IMR-90 (cell line): ENCODE measurements around the gene NOTCH3. TPM values are rescaled to one million over a fixed set of nuclear protein-coding genes. Genes with fewer than 3 reads are reported as not detected.

Experiments used
- ATAC-seq: fragments of 200-7000 bp; cut with Tn5 transposase; 2 replicates; pipeline ENCODE4 v1.9.1; 2020; ENCODE audit warnings: low read depth, mild to moderate bottlenecking, moderate library complexity
- BruUV-seq: library from RNA; stranded (reverse); fragments of 400-500 nt; replicated peaks from 2 replicates; lab custom pipeline; 2021; lab: Mats Ljungman, UMichigan
- CTCF ChIA-PET: fragments of 300-600 bp; formaldehyde crosslinking; extraction: SDS; loops from one replicate; lab custom pipeline; 2021; ENCODE audit warnings: antibody characterized with exemption; lab: Yijun Ruan, JAX
- POLR2A ChIA-PET: fragments of 300-600 bp; sonication (Branson Sonifier 250); formaldehyde crosslinking; loops from one replicate; lab custom pipeline; 2022; ENCODE audit warnings: antibody characterized with exemption; ENCODE audit not compliant: unreplicated experiment; lab: Charles Lee
- DNase-seq: peaks from one replicate; pipeline ENCODE4 v3.0.0; 2013
- H2AFZ ChIP-seq: replicated peaks from 2 replicates; pipeline ENCODE3; 2013; ENCODE audit warnings: low read length, mild to moderate bottlenecking; ENCODE audit not compliant: poor library complexity
- H2AK5ac ChIP-seq: 2 replicates; pipeline ENCODE4 v1.6.1; 2013; ENCODE audit warnings: low read depth, low read length, inconsistent platforms
- H2AK9ac ChIP-seq: replicated peaks from 2 replicates; pipeline ENCODE3; 2013; ENCODE audit warnings: mild to moderate bottlenecking, low read depth, low read length, moderate library complexity; ENCODE audit not compliant: poor library complexity
- H2BK120ac ChIP-seq: 2 replicates; pipeline ENCODE4 v1.6.1; 2013; ENCODE audit warnings: low read depth, low read length, inconsistent platforms
- H2BK15ac ChIP-seq: 3 replicates; pipeline ENCODE4 v1.6.1; 2013; ENCODE audit warnings: low read depth, low read length, inconsistent platforms
- H2BK20ac ChIP-seq: 2 replicates; pipeline ENCODE4 v1.6.1; 2013; ENCODE audit warnings: low read depth, mild to moderate bottlenecking, inconsistent platforms, low read length, moderate library complexity
- H2BK5ac ChIP-seq: 2 replicates; pipeline ENCODE4 v1.6.1; 2013; ENCODE audit warnings: mild to moderate bottlenecking, low read depth, low read length, inconsistent platforms; ENCODE audit not compliant: poor library complexity, severe bottlenecking
- H3K14ac ChIP-seq: replicated peaks from 2 replicates; pipeline ENCODE4 v1.6.1; 2013; ENCODE audit warnings: low read depth, low read length, inconsistent platforms
- H3K18ac ChIP-seq: 2 replicates; pipeline ENCODE4 v1.6.1; 2013; ENCODE audit warnings: low read depth, low read length, control low read depth
- H3K23ac ChIP-seq: 2 replicates; pipeline ENCODE4 v1.6.1; 2013; ENCODE audit warnings: low read depth, low read length, inconsistent platforms
- H3K27ac ChIP-seq: 2 replicates; pipeline ENCODE4 v1.5.1; 2013; ENCODE audit warnings: mild to moderate bottlenecking, control low read depth, low read length; ENCODE audit not compliant: insufficient read depth
- H3K27me3 ChIP-seq: 2 replicates; pipeline ENCODE4 v1.6.1; 2013; ENCODE audit warnings: low read length; ENCODE audit not compliant: control insufficient read depth, insufficient read depth
- H3K36me3 ChIP-seq: 2 replicates; pipeline ENCODE4 v1.6.1; 2013; ENCODE audit warnings: low read length, mixed read lengths; ENCODE audit not compliant: control insufficient read depth, insufficient read depth
- H3K4ac ChIP-seq: 2 replicates; pipeline ENCODE4 v1.6.1; 2013; ENCODE audit warnings: low read depth, low read length, inconsistent platforms
- H3K4me1 ChIP-seq: 2 replicates; pipeline ENCODE4 v1.6.1; 2013; ENCODE audit warnings: low read length, mixed read lengths; ENCODE audit not compliant: control insufficient read depth, insufficient read depth
- H3K4me2 ChIP-seq: 2 replicates; pipeline ENCODE4 v1.6.1; 2013; ENCODE audit warnings: low read depth, mild to moderate bottlenecking, control low read depth, low read length, moderate library complexity
- H3K4me3 ChIP-seq: 2 replicates; pipeline ENCODE4 v1.5.1; 2013; ENCODE audit warnings: low read depth, mild to moderate bottlenecking, control low read depth, low read length, moderate library complexity; ENCODE audit not compliant: insufficient read depth
- H3K56ac ChIP-seq: 2 replicates; pipeline ENCODE4 v1.6.1; 2013; ENCODE audit warnings: low read length, inconsistent platforms; ENCODE audit not compliant: insufficient read depth; ENCODE audit errors: extremely low read depth
- H3K79me1 ChIP-seq, 2 experiments: 2 replicates each; pipeline ENCODE4 v1.6.1; 2013; ENCODE audit warnings: low read length in 2 of 2, inconsistent platforms in 1 of 2, low read depth in 1 of 2
- H3K9ac ChIP-seq: 2 replicates; pipeline ENCODE4 v1.6.1; 2013; ENCODE audit warnings: low read depth, low read length, control low read depth
- H3K9me1 ChIP-seq: 2 replicates; pipeline ENCODE4 v1.6.1; 2013; ENCODE audit warnings: low read length, inconsistent platforms; ENCODE audit not compliant: insufficient read depth
- H3K9me3 ChIP-seq: 2 replicates; pipeline ENCODE4 v1.6.1; 2013; ENCODE audit warnings: low read length; ENCODE audit not compliant: control insufficient read depth, insufficient read depth
- H4K20me1 ChIP-seq: 2 replicates; pipeline ENCODE4 v1.6.1; 2013; ENCODE audit warnings: low read length, inconsistent platforms; ENCODE audit not compliant: insufficient read depth
- H4K5ac ChIP-seq: 2 replicates; pipeline ENCODE4 v1.6.1; 2013; ENCODE audit warnings: mild to moderate bottlenecking, low read depth, low read length, control low read depth
- H4K8ac ChIP-seq, 2 experiments: 2 replicates each; pipeline ENCODE4 v1.6.1; 2013; ENCODE audit warnings: low read depth in 2 of 2, low read length in 2 of 2, control low read depth in 1 of 2, inconsistent platforms in 1 of 2
- H4K91ac ChIP-seq: 2 replicates; pipeline ENCODE4 v1.6.1; 2013; ENCODE audit warnings: low read depth, low read length, inconsistent platforms; ENCODE audit not compliant: insufficient read depth
- BHLHE40 ChIP-seq: fragments of 150-350 bp; IDR thresholded peaks from 2 replicates; pipeline ENCODE4 v1.6.1; 2016; ENCODE audit warnings: mild to moderate bottlenecking, low read depth, low read length
- CEBPB ChIP-seq: IDR thresholded peaks from 2 replicates; pipeline ENCODE4 v1.6.1; 2012; ENCODE audit warnings: low read depth, low read length, improper control_type of control experiment
- CHD1 ChIP-seq: IDR thresholded peaks from 2 replicates; pipeline ENCODE4 v1.6.1; 2012; ENCODE audit warnings: low read depth, low read length, improper control_type of control experiment
- CTCF ChIP-seq: conservative IDR thresholded peaks from 2 replicates; pipeline ENCODE4 v1.5.1; 2012; ENCODE audit warnings: mild to moderate bottlenecking, low read depth, low read length, improper control_type of control experiment
- FOS ChIP-seq: fragments of 150-350 bp; IDR thresholded peaks from 2 replicates; pipeline ENCODE4 v1.6.1; 2016; ENCODE audit warnings: low read depth, low read length
- MAFK ChIP-seq: IDR thresholded peaks from 2 replicates; pipeline ENCODE4 v1.6.1; 2012; ENCODE audit warnings: low read depth, low read length, improper control_type of control experiment
- MAZ ChIP-seq: IDR thresholded peaks from 2 replicates; pipeline ENCODE4 v1.6.1; 2012; ENCODE audit warnings: low read depth, mild to moderate bottlenecking, low read length, improper control_type of control experiment, moderate library complexity, borderline replicate concordance
- MXI1 ChIP-seq: IDR thresholded peaks from 2 replicates; pipeline ENCODE4 v1.6.1; 2012; ENCODE audit warnings: low read depth, mild to moderate bottlenecking, low read length, moderate library complexity, borderline replicate concordance
- NFE2L2 ChIP-seq: fragments of 150-350 bp; IDR thresholded peaks from 2 replicates; pipeline ENCODE4 v1.6.1; 2016; ENCODE audit warnings: low read depth, mild to moderate bottlenecking, low read length
- POLR2A ChIP-seq: IDR thresholded peaks from 2 replicates; pipeline ENCODE4 v1.6.1; 2012; ENCODE audit warnings: mild to moderate bottlenecking, low read depth, low read length
- RAD21 ChIP-seq: IDR thresholded peaks from 2 replicates; pipeline ENCODE4 v1.6.1; 2012; ENCODE audit warnings: low read length, improper control_type of control experiment
- RCOR1 ChIP-seq: IDR thresholded peaks from 2 replicates; pipeline ENCODE4 v1.6.1; 2012; ENCODE audit warnings: mild to moderate bottlenecking, low read length, improper control_type of control experiment; ENCODE audit not compliant: insufficient replicate concordance
- RFX5 ChIP-seq: IDR thresholded peaks from 2 replicates; pipeline ENCODE4 v1.8.0; 2012; ENCODE audit warnings: low read depth, mild to moderate bottlenecking, low read length, moderate library complexity
- SMC3 ChIP-seq: fragments of 150-350 bp; IDR thresholded peaks from 2 replicates; pipeline ENCODE4 v1.6.1; 2016; ENCODE audit warnings: low read depth, mild to moderate bottlenecking, antibody characterized with exemption, low read length, moderate library complexity
- WGBS, 2 experiments: methylation state at CpG; one replicate each; pipeline versions ENCODE4 v1.1.5 to v1.1.7; 2013; ENCODE audit warnings: missing lambda C conversion rate in 2 of 2; ENCODE audit not compliant: insufficient read length in 1 of 2; ENCODE audit errors: extremely low coverage in 2 of 2; 5-methylcytosine and 5-hydroxymethylcytosine counted together
- dilution Hi-C: fragments of 300-500 bp; cut with HindIII; formaldehyde crosslinking; loops from one replicate; pipeline ENCODE4 v1.14.3; 2018; ENCODE audit warnings: low sequenced_read_pairs; ENCODE audit not compliant: unreplicated experiment
- in situ Hi-C: fragments of 300-500 bp; cut with MboI; formaldehyde crosslinking; loops from 3 replicates; pipeline ENCODE4 v1.14.3; 2019; ENCODE audit warnings: low sequenced_read_pairs, inconsistent platforms, mixed read lengths
- intact Hi-C: fragments of 100-400 bp; cut with micrococcal nuclease; formaldehyde crosslinking; loops from 2 replicates; pipeline ENCODE4 v1.10.0; 2022
- polyA plus RNA-seq, 3 experiments: library from polyadenylated mRNA; depleted of rRNA; stranded (reverse); fragments of >200 nt; gene quantifications; 2 replicates each; pipeline ENCODE4 v1.2.3, GENCODE V29; 2012; ENCODE audit warnings: low replicate concordance in 1 of 3
- total RNA-seq: library from RNA; depleted of rRNA; stranded (reverse); fragments of >200 nt; gene quantifications from 2 replicates; pipeline ENCODE4 v1.2.3, GENCODE V29; 2012
- TF ChIP-seq, protein P1 (sequence below): fragments of 150-350 bp; IDR thresholded peaks from 2 replicates; pipeline ENCODE4 v1.6.1; 2017; ENCODE audit warnings: mild to moderate bottlenecking, antibody characterized with exemption, low read length, low read depth
- TF ChIP-seq, protein P2 (sequence below): fragments of 150-350 bp; IDR thresholded peaks from 2 replicates; pipeline ENCODE4 v1.6.1; 2016; ENCODE audit warnings: low read depth, mild to moderate bottlenecking, low read length, moderate library complexity, borderline replicate concordance

NOTCH3 gene
- total and polyA plus RNA-seq, 2 of the 4 experiments (the other 2 are of a cell fraction): 5.9 to 25.1 TPM

DNA sequence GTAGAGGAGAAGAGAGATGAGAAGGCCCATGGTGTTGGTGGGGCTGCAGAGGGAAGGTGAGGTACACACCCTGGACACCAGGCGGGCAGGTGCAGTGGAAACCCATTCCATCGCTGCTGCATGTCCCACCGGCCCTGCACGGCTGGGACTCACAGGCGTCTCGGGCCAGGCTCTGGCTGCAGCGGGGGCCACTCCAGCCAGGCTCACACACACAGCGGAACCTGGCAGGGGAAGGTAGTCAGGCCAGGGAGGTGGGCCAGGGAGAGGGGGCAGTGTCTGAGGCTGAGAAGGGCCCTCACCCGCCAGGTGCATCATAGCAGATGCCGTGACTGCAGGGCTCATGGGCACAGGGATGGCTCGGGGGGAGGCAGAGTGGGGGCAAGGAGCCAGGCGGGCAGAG lies 15.6 kb downstream of the NOTCH3 start:
- CTCF ChIA-PET: no interaction called here

More for the DNA sequence above, 15.6 kb downstream of the NOTCH3 start:
- Histone ChIP-seq H3K18ac (no peak overlapping the region), H3K4me2 (no peak overlapping the region), H2BK15ac (no peak overlapping the region), H3K4ac (no peak overlapping the region), H3K79me1 (peaks cover 0 to 12% of the 10 kb centered on the region in 2 experiments; a peak in 2 of 4 replicates), H3K14ac (no peak overlapping the region), H3K9me1 (no peaks in the 10 kb centered on the region), H3K56ac (no peak overlapping the region), H2AK5ac (no peak overlapping the region), H2BK120ac (no peak overlapping the region), H3K9me3 (no peaks in the 10 kb centered on the region), H2BK5ac (no peak overlapping the region), H3K9ac (no peak overlapping the region), H3K4me3 (no peak overlapping the region), H4K5ac (no peak overlapping the region), H4K8ac (no peak overlapping the region), H3K23ac (no peak overlapping the region), H3K27ac (no peak overlapping the region), H4K20me1 (peaks cover 2% of the 10 kb centered on the region), H2BK20ac (no peak overlapping the region), H3K36me3 (peaks cover 59% of the 10 kb centered on the region), H3K4me1 (no peaks in the 10 kb centered on the region), H4K91ac (no peak overlapping the region), H2AK9ac (no peak overlapping the region), H3K27me3 (no peaks in the 10 kb centered on the region), H2AFZ (peak overlapping the region; percentile 51)
- dilution Hi-C loops (no loop called here), in situ Hi-C loops (no loop called here), intact Hi-C loops (no loop called here)
- POLR2A ChIA-PET: no interaction called here
- 90% methylated on average over 6 of the region's 12 CpGs; no CpG with 5 or more reads in 1 of the 2 experiments for WGBS, 2 experiments
- no TSS peak for BruUV-seq
- TF ChIP-seq MAZ (no peak), RFX5 (no peak), SMC3 (no peak), CHD1 (no peak), CTCF (no peak), NFE2L2 (no peak), CEBPB (no peak), RAD21 (no peak), RCOR1 (no peak), MAFK (no peak), MXI1 (no peak), POLR2A (no peak), BHLHE40 (no peak), FOS (no peak)
- TF ChIP-seq, protein P1, sequence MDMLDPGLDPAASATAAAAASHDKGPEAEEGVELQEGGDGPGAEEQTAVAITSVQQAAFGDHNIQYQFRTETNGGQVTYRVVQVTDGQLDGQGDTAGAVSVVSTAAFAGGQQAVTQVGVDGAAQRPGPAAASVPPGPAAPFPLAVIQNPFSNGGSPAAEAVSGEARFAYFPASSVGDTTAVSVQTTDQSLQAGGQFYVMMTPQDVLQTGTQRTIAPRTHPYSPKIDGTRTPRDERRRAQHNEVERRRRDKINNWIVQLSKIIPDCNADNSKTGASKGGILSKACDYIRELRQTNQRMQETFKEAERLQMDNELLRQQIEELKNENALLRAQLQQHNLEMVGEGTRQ: no peak
- TF ChIP-seq, protein P2, sequence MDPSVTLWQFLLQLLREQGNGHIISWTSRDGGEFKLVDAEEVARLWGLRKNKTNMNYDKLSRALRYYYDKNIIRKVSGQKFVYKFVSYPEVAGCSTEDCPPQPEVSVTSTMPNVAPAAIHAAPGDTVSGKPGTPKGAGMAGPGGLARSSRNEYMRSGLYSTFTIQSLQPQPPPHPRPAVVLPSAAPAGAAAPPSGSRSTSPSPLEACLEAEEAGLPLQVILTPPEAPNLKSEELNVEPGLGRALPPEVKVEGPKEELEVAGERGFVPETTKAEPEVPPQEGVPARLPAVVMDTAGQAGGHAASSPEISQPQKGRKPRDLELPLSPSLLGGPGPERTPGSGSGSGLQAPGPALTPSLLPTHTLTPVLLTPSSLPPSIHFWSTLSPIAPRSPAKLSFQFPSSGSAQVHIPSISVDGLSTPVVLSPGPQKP: no peak
- ATAC-seq: no peak
- DNase-seq: no peak
